ENCODE data around the gene METTL8.

DNA sequence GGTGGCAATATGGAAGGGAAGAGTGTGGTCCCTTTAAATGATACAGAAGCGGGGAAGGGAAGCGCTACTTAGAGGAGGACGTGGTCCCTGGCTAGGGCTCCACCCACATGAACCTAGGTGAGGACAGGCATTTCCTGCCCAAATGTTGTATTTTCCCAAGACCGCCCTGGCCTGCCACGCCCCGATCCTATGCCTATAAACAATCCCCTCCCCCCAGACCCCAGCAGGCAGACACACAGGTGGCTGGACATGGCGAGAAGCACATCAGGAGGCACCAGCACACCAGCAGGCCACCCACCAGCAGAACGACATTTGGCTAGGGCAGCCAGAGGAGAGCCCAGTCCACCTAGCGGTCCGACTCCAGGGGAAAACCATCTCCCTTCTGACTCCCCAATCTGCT lies 47.2 kb downstream of the METTL8 start:
- TF ChIP-seq CTCF (IDR thresholded peaks at IDR 0.05; ENCODE audit: low read depth, low read length), result no peak
- TF ChIP-seq MAX (IDR thresholded peaks at IDR 0.05; ENCODE audit: low read depth, low read length), result no peak
- no peak for TF ChIP-seq POLR2A (IDR thresholded peaks at IDR 0.05; ENCODE audit: extremely low read depth, insufficient read length)
- no peak for TF ChIP-seq MYC (IDR thresholded peaks at IDR 0.05; ENCODE audit: low read depth, low read length)

Measured in NB4 (cell line).